IPS-18a (cell line): ENCODE measurements around the gene SCGN.

Source experiments
- H3K27ac ChIP-seq: one replicate; pipeline ENCODE4 v1.5.1; 2013; ENCODE audit warnings: low read length
- H3K27me3 ChIP-seq: one replicate; pipeline ENCODE4 v1.6.1; 2013; ENCODE audit warnings: mild to moderate bottlenecking, low read length; ENCODE audit not compliant: control insufficient read depth, insufficient read depth
- H3K36me3 ChIP-seq: one replicate; pipeline ENCODE4 v1.6.1; 2013; ENCODE audit warnings: low read depth, low read length; ENCODE audit not compliant: control insufficient read depth
- H3K4me1 ChIP-seq: one replicate; pipeline ENCODE4 v1.6.1; 2013; ENCODE audit warnings: low read depth, low read length; ENCODE audit not compliant: control insufficient read depth
- H3K4me3 ChIP-seq: one replicate; pipeline ENCODE4 v1.5.1; 2013; ENCODE audit warnings: low read length
- H3K9ac ChIP-seq: one replicate; pipeline ENCODE4 v1.6.1; 2013; ENCODE audit warnings: mild to moderate bottlenecking, low read length, moderate library complexity
- H3K9me3 ChIP-seq: one replicate; pipeline ENCODE4 v1.6.1; 2013; ENCODE audit warnings: low read depth, low read length; ENCODE audit not compliant: control insufficient read depth

The SCGN gene

GRCh38 chr6:25706314-25707014, 54.4 kb downstream of the SCGN start:
- no peak overlapping the region for H3K9ac ChIP-seq
- H3K27me3 ChIP-seq: no peaks in the 10 kb centered on the region
- H3K27ac ChIP-seq: no peak overlapping the region
- H3K36me3 ChIP-seq: no peaks in the 10 kb centered on the region
- H3K4me1 ChIP-seq: no peaks in the 10 kb centered on the region
- no peak overlapping the region for H3K4me3 ChIP-seq
- no peaks in the 10 kb centered on the region for H3K9me3 ChIP-seq

GRCh38 chr6:25709761-25710160, 57.7 kb downstream of the SCGN start:
- Histone ChIP-seq H3K27me3 (no peaks in the 10 kb centered on the region), H3K4me1 (no peaks in the 10 kb centered on the region), H3K9me3 (no peaks in the 10 kb centered on the region), H3K4me3 (no peak overlapping the region), H3K27ac (no peak overlapping the region), H3K36me3 (no peaks in the 10 kb centered on the region), H3K9ac (no peak overlapping the region)

GRCh38 chr6:25710287-25710686, 58.3 kb downstream of the SCGN start:
- Histone ChIP-seq H3K9ac (no peak overlapping the region), H3K4me1 (no peaks in the 10 kb centered on the region), H3K27me3 (no peaks in the 10 kb centered on the region), H3K9me3 (no peaks in the 10 kb centered on the region), H3K36me3 (no peaks in the 10 kb centered on the region), H3K27ac (no peak overlapping the region), H3K4me3 (no peak overlapping the region)

GRCh38 chr6:25713824-25714223, 61.8 kb downstream of the SCGN start:
- Histone ChIP-seq H3K9me3 (no peaks in the 10 kb centered on the region), H3K4me1 (no peaks in the 10 kb centered on the region), H3K4me3 (no peak overlapping the region), H3K27me3 (no peaks in the 10 kb centered on the region), H3K9ac (no peak overlapping the region), H3K27ac (no peak overlapping the region), H3K36me3 (no peaks in the 10 kb centered on the region)

GRCh38 chr6:25714765-25715164, 62.8 kb downstream of the SCGN start:
- no peak overlapping the region for H3K27ac ChIP-seq
- no peak overlapping the region for H3K9ac ChIP-seq
- no peak overlapping the region for H3K4me3 ChIP-seq
- H3K4me1 ChIP-seq: no peaks in the 10 kb centered on the region
- no peaks in the 10 kb centered on the region for H3K36me3 ChIP-seq
- H3K9me3 ChIP-seq: no peaks in the 10 kb centered on the region
- H3K27me3 ChIP-seq: no peaks in the 10 kb centered on the region

- Histone ChIP-seq H3K27ac (no peak overlapping the region), H3K36me3 (no peaks in the 10 kb centered on the region), H3K9me3 (no peaks in the 10 kb centered on the region), H3K27me3 (no peaks in the 10 kb centered on the region), H3K4me1 (no peaks in the 10 kb centered on the region), H3K4me3 (no peak overlapping the region), H3K9ac (no peak overlapping the region)
Observed at GRCh38 chr6:25715794-25716193, 63.8 kb downstream of the SCGN start.

GRCh38 chr6:25717866-25718740, 66.1 kb downstream of the SCGN start:
- Histone ChIP-seq H3K27ac (no peak overlapping the region), H3K36me3 (no peaks in the 10 kb centered on the region), H3K4me1 (no peaks in the 10 kb centered on the region), H3K9ac (no peak overlapping the region), H3K27me3 (no peaks in the 10 kb centered on the region), H3K4me3 (no peak overlapping the region), H3K9me3 (no peaks in the 10 kb centered on the region)

- Histone ChIP-seq H3K9me3 (no peaks in the 10 kb centered on the region), H3K27me3 (no peaks in the 10 kb centered on the region), H3K36me3 (no peaks in the 10 kb centered on the region), H3K27ac (no peak overlapping the region), H3K4me1 (no peaks in the 10 kb centered on the region), H3K9ac (no peak overlapping the region), H3K4me3 (no peak overlapping the region)
Observed at GRCh38 chr6:25726122-25726911, 74.3 kb downstream of the SCGN start.

GRCh38 chr6:25727028-25727427, 75.0 kb downstream of the SCGN start:
- Histone ChIP-seq H3K9ac (no peak overlapping the region), H3K4me1 (no peaks in the 10 kb centered on the region), H3K4me3 (no peak overlapping the region), H3K27me3 (no peaks in the 10 kb centered on the region), H3K27ac (no peak overlapping the region), H3K9me3 (no peaks in the 10 kb centered on the region), H3K36me3 (no peaks in the 10 kb centered on the region)

- Histone ChIP-seq H3K4me1 (no peaks in the 10 kb centered on the region), H3K4me3 (no peak overlapping the region), H3K27me3 (no peaks in the 10 kb centered on the region)
Observed at GRCh38 chr6:25730907-25731306, 78.9 kb downstream of the SCGN start.

GRCh38 chr6:25731721-25732120, 79.7 kb downstream of the SCGN start:
- Histone ChIP-seq H3K9ac (no peak overlapping the region), H3K36me3 (no peaks in the 10 kb centered on the region), H3K27me3 (no peaks in the 10 kb centered on the region), H3K27ac (no peak overlapping the region), H3K4me3 (no peak overlapping the region), H3K4me1 (no peaks in the 10 kb centered on the region), H3K9me3 (peaks cover 5% of the 10 kb centered on the region)

More at GRCh38 chr6:25730907-25731306, 78.9 kb downstream of the SCGN start:
- Histone ChIP-seq H3K36me3 (no peaks in the 10 kb centered on the region), H3K27ac (no peak overlapping the region), H3K9ac (no peak overlapping the region), H3K9me3 (no peaks in the 10 kb centered on the region)
